Natural killer cell (primary cell): ENCODE data around the gene UGGT1. TPM values are rescaled to one million over a fixed set of nuclear protein-coding genes. Genes with fewer than 3 reads are reported as not detected.

ENCODE experiments used
- ATAC-seq, 3 donors: fragments of 150-1000 bp in 2 of 3; fragments of 200-7000 bp in 1 of 3; cut with Tn5 transposase; 1 replicate in 1 of 3; 2 replicates in 2 of 3; pipeline ENCODE4 v1.10.0; 2021; ENCODE audit warnings: mild to moderate bottlenecking in 2 of 3, moderate library complexity in 2 of 3
- DNase-seq, 2 donors: peaks; one replicate each; pipeline versions ENCODE4 v3.0.0 to v3.0.0-alpha.2; 2013 to 2021; ENCODE audit warnings: mixed read lengths in 1 of 2
- H3K27ac ChIP-seq: one replicate; pipeline ENCODE4 v1.5.1; 2013; ENCODE audit warnings: mild to moderate bottlenecking, low read length
- H3K27me3 ChIP-seq: one replicate; pipeline ENCODE4 v1.6.1; 2013; ENCODE audit warnings: low read length; ENCODE audit not compliant: control insufficient read depth, insufficient read depth
- H3K36me3 ChIP-seq: one replicate; pipeline ENCODE4 v1.6.1; 2013; ENCODE audit warnings: low read length; ENCODE audit not compliant: control insufficient read depth, insufficient read depth
- H3K4me1 ChIP-seq: one replicate; pipeline ENCODE4 v1.6.1; 2013; ENCODE audit warnings: low read length; ENCODE audit not compliant: control insufficient read depth, insufficient read depth
- H3K4me3 ChIP-seq: one replicate; pipeline ENCODE4 v1.5.1; 2013; ENCODE audit warnings: low read length
- H3K9me3 ChIP-seq: one replicate; pipeline ENCODE4 v1.6.1; 2013; ENCODE audit warnings: low read length; ENCODE audit not compliant: control insufficient read depth, insufficient read depth
- H3K27ac Mint-ChIP-seq, 2 donors: one replicate each; pipeline ENCODE4 v1.8.0; 2022; ENCODE audit warnings: mild to moderate bottlenecking in 2 of 2, mixed read lengths in 2 of 2, moderate library complexity in 1 of 2
- H3K27me3 Mint-ChIP-seq, 2 donors: one replicate each; pipeline ENCODE4 v1.8.0; 2022; ENCODE audit warnings: low read depth in 2 of 2, mixed read lengths in 2 of 2
- H3K36me3 Mint-ChIP-seq: one replicate; pipeline ENCODE4 v1.8.0; 2022; ENCODE audit warnings: mixed read lengths
- H3K4me1 Mint-ChIP-seq, 2 donors: one replicate each; pipeline ENCODE4 v1.8.0; 2022; ENCODE audit warnings: mixed read lengths in 2 of 2
- H3K4me3 Mint-ChIP-seq: one replicate; pipeline ENCODE4 v1.8.0; 2022; ENCODE audit warnings: mild to moderate bottlenecking, moderate library complexity, mixed read lengths
- H3K9me3 Mint-ChIP-seq, 2 donors: one replicate each; pipeline ENCODE4 v1.8.0; 2022; ENCODE audit warnings: mixed read lengths in 2 of 2
- CTCF ChIP-seq: fragments of 200-600 bp; IDR thresholded peaks from one replicate; pipeline ENCODE4 v1.8.0; 2022; ENCODE audit warnings: antibody characterized with exemption
- WGBS: methylation state at CpG from one replicate; pipeline ENCODE4 v1.1.7; 2013; ENCODE audit warnings: missing lambda C conversion rate; ENCODE audit not compliant: insufficient coverage; 5-methylcytosine and 5-hydroxymethylcytosine counted together
- intact Hi-C: fragments of 100-400 bp; cut with micrococcal nuclease; formaldehyde crosslinking; loops from one replicate; pipeline ENCODE4 v1.14.2; 2022
- total RNA-seq, 4 donors: library from RNA; stranded (reverse); fragments of 120-200 nt in 1 of 4; gene quantifications; one replicate each; pipeline versions ENCODE4 v1.2.3 to v1.2.4, GENCODE V29; 2013 to 2022

The UGGT1 gene
- total RNA-seq, 3 donors from 2014 or later (not counting 1 experiment from before 2014, with no cell fraction given): 48.2 to 70.3 (median 60.7) TPM

- no peak for TF ChIP-seq CTCF
- H3K4me3 ChIP-seq: no peak overlapping the region
- no peak overlapping the region for H3K27ac ChIP-seq
- no peak for ATAC-seq
- Mint-ChIP-seq H3K27ac (no peak overlapping the region), H3K9me3 (no peaks in the 10 kb centered on the region), H3K36me3 (peaks cover 18% of the 10 kb centered on the region), H3K4me3 (no peak overlapping the region), H3K4me1 (peaks cover 3 to 14% of the 10 kb centered on the region in 2 donors), H3K27me3 (no peaks in the 10 kb centered on the region)
- DNase-seq: no peak
- H3K4me1 ChIP-seq: no peaks in the 10 kb centered on the region
- H3K27me3 ChIP-seq: no peaks in the 10 kb centered on the region
- intact Hi-C loops: no loop called here
- H3K36me3 ChIP-seq: peaks cover 39% of the 10 kb centered on the region
- H3K9me3 ChIP-seq: no peaks in the 10 kb centered on the region
- no CpG with 5 or more reads among the region's 4 CpGs for WGBS
Observed at GRCh38 chr2:128105072-128105471, 14.1 kb downstream of the UGGT1 start.

GRCh38 chr2:128108166-128108565, 17.2 kb downstream of the UGGT1 start:
- intact Hi-C loops: no loop called here
- no peaks in the 10 kb centered on the region for H3K27me3 ChIP-seq
- peaks cover 43% of the 10 kb centered on the region for H3K36me3 ChIP-seq
- Mint-ChIP-seq H3K36me3 (peaks cover 13% of the 10 kb centered on the region), H3K27ac (no peak overlapping the region), H3K27me3 (no peaks in the 10 kb centered on the region), H3K4me3 (no peak overlapping the region), H3K4me1 (peaks cover 0 to 4% of the 10 kb centered on the region in 2 donors), H3K9me3 (no peaks in the 10 kb centered on the region)
- no peak overlapping the region for H3K4me3 ChIP-seq
- WGBS: 100% methylated on average over 1 of the region's 1 CpG
- no peak overlapping the region for H3K27ac ChIP-seq
- ATAC-seq (no peak), DNase-seq (no peak)
- TF ChIP-seq CTCF: no peak
- H3K9me3 ChIP-seq: no peaks in the 10 kb centered on the region
- H3K4me1 ChIP-seq: no peaks in the 10 kb centered on the region

- peaks cover 13% of the 10 kb centered on the region for H3K36me3 Mint-ChIP-seq
Observed at GRCh38 chr2:128109243-128109642, 18.2 kb downstream of the UGGT1 start.

More at GRCh38 chr2:128109243-128109642, 18.2 kb downstream of the UGGT1 start:
- ATAC-seq (no peak), DNase-seq (no peak)
- no peak for TF ChIP-seq CTCF
- Histone ChIP-seq H3K27ac (no peak overlapping the region), H3K4me1 (no peaks in the 10 kb centered on the region), H3K4me3 (no peak overlapping the region), H3K9me3 (no peaks in the 10 kb centered on the region), H3K27me3 (no peaks in the 10 kb centered on the region), H3K36me3 (peaks cover 41% of the 10 kb centered on the region)
- no peak overlapping the region for H3K4me3 Mint-ChIP-seq
- H3K27me3 Mint-ChIP-seq: no peaks in the 10 kb centered on the region
- H3K27ac Mint-ChIP-seq: no peak overlapping the region
- WGBS: 96% methylated on average over 4 of the region's 4 CpGs
- no peaks in the 10 kb centered on the region for H3K9me3 Mint-ChIP-seq
- H3K4me1 Mint-ChIP-seq: no peaks in the 10 kb centered on the region
- intact Hi-C loops: no loop called here
